ENCODE results near the gene ZCCHC9.
"Not testable (repeated sequence)": the region's sequence is repeated elsewhere in the genome, so short reads cannot be mapped to it uniquely, and the experiment has no call there.

The ZCCHC9 gene

GRCh38 chr5:81301271-81302015 is at the start of gene ZCCHC9:
TSS of gene ZCCHC9 (plus strand) at chr5:81301587. CDS start at chr5:81304758, 3,171 bp downstream.
- DNase-seq (ENCODE audit: low read depth in 2 of 2), result peak; percentile 83 to 84

- no peak for DNase-seq (ENCODE audit: low read depth in 2 of 2)
Measured at GRCh38 chr5:81251922-81252321, 49.5 kb upstream of the ZCCHC9 start.

GRCh38 chr5:81252904-81253303 is 48.5 kb upstream of the ZCCHC9 start:
- DNase-seq (ENCODE audit: low read depth in 2 of 2), result no peak

- DNase-seq (ENCODE audit: low read depth in 2 of 2), result no peak
Measured at GRCh38 chr5:81253875-81254274, 47.5 kb upstream of the ZCCHC9 start.

- DNase-seq (ENCODE audit: low read depth in 2 of 2), result no peak
Measured at GRCh38 chr5:81254886-81255559, 46.4 kb upstream of the ZCCHC9 start.

GRCh38 chr5:81256766-81257165 is 44.6 kb upstream of the ZCCHC9 start:
- no peak for DNase-seq (ENCODE audit: low read depth in 2 of 2)

- not testable (repeated sequence) for DNase-seq (ENCODE audit: low read depth in 2 of 2)
Measured at GRCh38 chr5:81262796-81263195, 38.6 kb upstream of the ZCCHC9 start.

GRCh38 chr5:81265101-81265500 is 36.3 kb upstream of the ZCCHC9 start:
- no peak for DNase-seq (ENCODE audit: low read depth in 2 of 2)

- peak; percentile 70 to 71 for DNase-seq (ENCODE audit: low read depth in 2 of 2)
Measured at GRCh38 chr5:81268521-81269196, 32.7 kb upstream of the ZCCHC9 start.

GRCh38 chr5:81269751-81270393 is 31.5 kb upstream of the ZCCHC9 start:
- no peak for DNase-seq (ENCODE audit: low read depth in 2 of 2)

GRCh38 chr5:81270394-81271027 is 30.9 kb upstream of the ZCCHC9 start:
- not testable (repeated sequence) for DNase-seq (ENCODE audit: low read depth in 2 of 2)

- no peak for DNase-seq (ENCODE audit: low read depth in 2 of 2)
Measured at GRCh38 chr5:81283976-81284375, 17.4 kb upstream of the ZCCHC9 start.

- no peak for DNase-seq (ENCODE audit: low read depth in 2 of 2)
Measured at GRCh38 chr5:81286059-81286617, 15.2 kb upstream of the ZCCHC9 start.

- DNase-seq (ENCODE audit: low read depth in 2 of 2), result no peak
Measured at GRCh38 chr5:81288021-81288433, 13.4 kb upstream of the ZCCHC9 start.

- DNase-seq (ENCODE audit: low read depth in 2 of 2), result no peak
Measured at GRCh38 chr5:81290146-81290545, 11.2 kb upstream of the ZCCHC9 start.

GRCh38 chr5:81292130-81292529 is 9.3 kb upstream of the ZCCHC9 start:
- no peak for DNase-seq (ENCODE audit: low read depth in 2 of 2)

- not testable (repeated sequence) for DNase-seq (ENCODE audit: low read depth in 2 of 2)
Measured at GRCh38 chr5:81294021-81294420, 7.4 kb upstream of the ZCCHC9 start.

- DNase-seq (ENCODE audit: low read depth in 2 of 2), result no peak
Measured at GRCh38 chr5:81297531-81297930, 3.9 kb upstream of the ZCCHC9 start.

GRCh38 chr5:81300921-81301270 is 491 bp upstream of the ZCCHC9 start:
- no peak for DNase-seq (ENCODE audit: low read depth in 2 of 2)

GRCh38 chr5:81302596-81302995 is 1.2 kb downstream of the ZCCHC9 start:
- no peak for DNase-seq (ENCODE audit: low read depth in 2 of 2)

- DNase-seq (ENCODE audit: low read depth in 2 of 2), result no peak
Measured at GRCh38 chr5:81303563-81303962, 2.2 kb downstream of the ZCCHC9 start.
